Vagina (tissue), 2 donors: ENCODE results near the gene COG6.

Experiments used
- POLR2A ChIP-seq, 2 donors: fragments of 450-650 bp; IDR thresholded peaks; one replicate each; pipeline ENCODE4 v1.6.1; 2017; ENCODE audit warnings: antibody characterized with exemption in 2 of 2, mild to moderate bottlenecking in 2 of 2, moderate library complexity in 2 of 2
- TF ChIP-seq, protein P1 (sequence below), 3 experiments: fragments of 450-650 bp in 2 of 3; fragments of 200-600 bp in 1 of 3; sonication (generic) in 1 of 3; IDR thresholded peaks; one replicate each; pipeline ENCODE4 v1.5.1; 2017 to 2019; ENCODE audit warnings: antibody characterized with exemption in 3 of 3, mild to moderate bottlenecking in 2 of 3, moderate library complexity in 2 of 3

DNA sequence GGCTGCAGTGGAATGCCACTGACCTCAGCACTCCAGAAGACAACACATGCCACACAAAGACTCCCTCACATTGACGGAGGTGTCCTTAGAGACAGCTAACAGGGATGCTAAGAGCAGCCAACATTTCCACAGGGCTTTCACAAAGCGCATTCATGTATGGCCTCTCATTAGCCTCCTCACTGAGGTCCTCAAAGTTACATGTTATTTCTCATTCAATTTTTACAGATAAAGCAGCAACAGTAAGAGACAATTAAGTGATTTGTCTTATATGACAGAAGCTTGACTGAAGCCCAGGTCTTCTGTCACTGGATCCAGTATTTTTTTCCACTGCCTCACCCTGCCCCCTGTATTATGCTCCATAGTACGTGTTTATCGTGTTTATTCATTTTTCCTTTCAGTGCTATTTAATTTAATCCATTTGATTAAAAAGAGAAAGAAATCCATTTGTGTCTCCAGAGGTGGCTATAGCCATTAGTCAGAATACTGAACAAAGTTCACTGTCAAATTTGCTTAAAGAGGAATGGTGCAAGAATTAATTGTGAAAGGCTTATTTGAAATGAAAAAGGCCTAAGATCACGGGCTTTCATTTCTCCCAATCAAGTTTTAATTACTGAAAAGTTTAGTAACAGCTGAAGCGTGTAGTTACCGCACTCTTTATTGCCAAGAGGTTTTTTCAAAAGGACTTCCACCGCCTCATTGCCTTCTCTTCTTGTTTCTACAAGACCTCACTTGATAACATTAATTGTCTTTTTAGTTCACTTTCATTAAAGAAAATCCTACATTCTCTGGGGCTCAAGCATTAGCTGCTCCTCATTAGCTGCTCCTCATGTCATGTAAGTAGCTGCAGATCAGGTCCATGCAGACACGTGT, 115.0 kb downstream of the COG6 start:
- TF ChIP-seq POLR2A (IDR thresholded peaks at IDR 0.05), result no peak
- TF ChIP-seq, protein P1, sequence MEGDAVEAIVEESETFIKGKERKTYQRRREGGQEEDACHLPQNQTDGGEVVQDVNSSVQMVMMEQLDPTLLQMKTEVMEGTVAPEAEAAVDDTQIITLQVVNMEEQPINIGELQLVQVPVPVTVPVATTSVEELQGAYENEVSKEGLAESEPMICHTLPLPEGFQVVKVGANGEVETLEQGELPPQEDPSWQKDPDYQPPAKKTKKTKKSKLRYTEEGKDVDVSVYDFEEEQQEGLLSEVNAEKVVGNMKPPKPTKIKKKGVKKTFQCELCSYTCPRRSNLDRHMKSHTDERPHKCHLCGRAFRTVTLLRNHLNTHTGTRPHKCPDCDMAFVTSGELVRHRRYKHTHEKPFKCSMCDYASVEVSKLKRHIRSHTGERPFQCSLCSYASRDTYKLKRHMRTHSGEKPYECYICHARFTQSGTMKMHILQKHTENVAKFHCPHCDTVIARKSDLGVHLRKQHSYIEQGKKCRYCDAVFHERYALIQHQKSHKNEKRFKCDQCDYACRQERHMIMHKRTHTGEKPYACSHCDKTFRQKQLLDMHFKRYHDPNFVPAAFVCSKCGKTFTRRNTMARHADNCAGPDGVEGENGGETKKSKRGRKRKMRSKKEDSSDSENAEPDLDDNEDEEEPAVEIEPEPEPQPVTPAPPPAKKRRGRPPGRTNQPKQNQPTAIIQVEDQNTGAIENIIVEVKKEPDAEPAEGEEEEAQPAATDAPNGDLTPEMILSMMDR (IDR thresholded peaks at IDR 0.05), result no peak
